Astrocyte (in vitro differentiated cells and primary cell): ENCODE measurements around the gene KIAA1328. TPM values are rescaled to one million over a fixed set of nuclear protein-coding genes. Genes with fewer than 3 reads are reported as not detected.

Experiments
- DNase-seq: peaks from one replicate; pipeline ENCODE4 v3.0.0-alpha.2; 2010; ENCODE audit warnings: low read depth
- FAIRE-seq: peaks from 2 replicates; lab custom pipeline; 2011; peaks lifted over from hg19 to GRCh38; lab: Jason Lieb, UNC
- H2AFZ ChIP-seq: 2 replicates; pipeline ENCODE4 v1.6.0; 2012; ENCODE audit warnings: low read depth, low read length, inconsistent platforms
- H3K27ac ChIP-seq: 2 replicates; pipeline ENCODE4 v1.5.1; 2011; ENCODE audit warnings: low read depth, low read length, inconsistent platforms
- H3K27me3 ChIP-seq: 2 replicates; pipeline ENCODE4 v1.6.0; 2011; ENCODE audit warnings: low read length, inconsistent platforms; ENCODE audit not compliant: insufficient read depth
- H3K36me3 ChIP-seq: 2 replicates; pipeline ENCODE4 v1.5.1; 2011; ENCODE audit warnings: low read length, inconsistent platforms; ENCODE audit not compliant: insufficient read depth
- H3K4me1 ChIP-seq: 2 replicates; pipeline ENCODE4 v1.5.1; 2011; ENCODE audit warnings: low read length, inconsistent platforms; ENCODE audit not compliant: insufficient read depth
- H3K4me2 ChIP-seq: 2 replicates; pipeline ENCODE4 v1.6.0; 2012; ENCODE audit warnings: low read length, inconsistent platforms
- H3K4me3 ChIP-seq: 2 replicates; pipeline ENCODE4 v1.5.1; 2011; ENCODE audit warnings: low read depth, mild to moderate bottlenecking, low read length, inconsistent platforms; ENCODE audit not compliant: insufficient read depth
- H3K79me2 ChIP-seq: 2 replicates; pipeline ENCODE4 v1.6.0; 2012; ENCODE audit warnings: mild to moderate bottlenecking, low read length, inconsistent platforms; ENCODE audit not compliant: insufficient read depth
- H3K9ac ChIP-seq: 2 replicates; pipeline ENCODE4 v1.6.0; 2012; ENCODE audit warnings: mild to moderate bottlenecking, low read length, inconsistent platforms
- H3K9me3 ChIP-seq: 2 replicates; pipeline ENCODE4 v1.5.1; 2012; ENCODE audit warnings: low read depth, mild to moderate bottlenecking, low read length, inconsistent platforms; ENCODE audit not compliant: insufficient read depth
- H4K20me1 ChIP-seq: 2 replicates; pipeline ENCODE4 v1.6.0; 2012; ENCODE audit warnings: low read length, inconsistent platforms; ENCODE audit not compliant: insufficient read depth
- H3K27ac Mint-ChIP-seq: one replicate; pipeline ENCODE4 v1.8.0; 2021; ENCODE audit warnings: mild to moderate bottlenecking, mixed read lengths; ENCODE audit not compliant: unreplicated experiment
- H3K27me3 Mint-ChIP-seq: one replicate; pipeline ENCODE4 v1.8.0; 2021; ENCODE audit warnings: low read depth, mixed read lengths; ENCODE audit not compliant: unreplicated experiment
- H3K36me3 Mint-ChIP-seq: one replicate; pipeline ENCODE4 v1.8.0; 2021; ENCODE audit warnings: low read depth, mixed read lengths; ENCODE audit not compliant: unreplicated experiment
- H3K4me1 Mint-ChIP-seq: one replicate; pipeline ENCODE4 v1.8.0; 2021; ENCODE audit warnings: low read depth, mixed read lengths; ENCODE audit not compliant: unreplicated experiment
- H3K4me3 Mint-ChIP-seq: one replicate; pipeline ENCODE4 v1.8.0; 2021; ENCODE audit warnings: mild to moderate bottlenecking, moderate library complexity, mixed read lengths; ENCODE audit not compliant: unreplicated experiment
- H3K9me3 Mint-ChIP-seq: one replicate; pipeline ENCODE4 v1.8.0; 2021; ENCODE audit warnings: mild to moderate bottlenecking, mixed read lengths; ENCODE audit not compliant: unreplicated experiment
- CTCF ChIP-seq: IDR thresholded peaks from 2 replicates; pipeline ENCODE4 v1.5.1; 2011; ENCODE audit warnings: low read depth, mild to moderate bottlenecking, inconsistent platforms, low read length, moderate library complexity; ENCODE audit not compliant: insufficient read depth
- EZH2 ChIP-seq: IDR thresholded peaks from 2 replicates; pipeline ENCODE4 v1.6.1; 2012; ENCODE audit warnings: mild to moderate bottlenecking, low read length, inconsistent platforms; ENCODE audit not compliant: insufficient read depth
- total RNA-seq: library from RNA; stranded (reverse); gene quantifications from 2 replicates; pipeline ENCODE4 v1.2.1, GENCODE V29; 2021

Gene KIAA1328
- total RNA-seq, 1 donor from 2014 or later: 3.7 TPM

DNA sequence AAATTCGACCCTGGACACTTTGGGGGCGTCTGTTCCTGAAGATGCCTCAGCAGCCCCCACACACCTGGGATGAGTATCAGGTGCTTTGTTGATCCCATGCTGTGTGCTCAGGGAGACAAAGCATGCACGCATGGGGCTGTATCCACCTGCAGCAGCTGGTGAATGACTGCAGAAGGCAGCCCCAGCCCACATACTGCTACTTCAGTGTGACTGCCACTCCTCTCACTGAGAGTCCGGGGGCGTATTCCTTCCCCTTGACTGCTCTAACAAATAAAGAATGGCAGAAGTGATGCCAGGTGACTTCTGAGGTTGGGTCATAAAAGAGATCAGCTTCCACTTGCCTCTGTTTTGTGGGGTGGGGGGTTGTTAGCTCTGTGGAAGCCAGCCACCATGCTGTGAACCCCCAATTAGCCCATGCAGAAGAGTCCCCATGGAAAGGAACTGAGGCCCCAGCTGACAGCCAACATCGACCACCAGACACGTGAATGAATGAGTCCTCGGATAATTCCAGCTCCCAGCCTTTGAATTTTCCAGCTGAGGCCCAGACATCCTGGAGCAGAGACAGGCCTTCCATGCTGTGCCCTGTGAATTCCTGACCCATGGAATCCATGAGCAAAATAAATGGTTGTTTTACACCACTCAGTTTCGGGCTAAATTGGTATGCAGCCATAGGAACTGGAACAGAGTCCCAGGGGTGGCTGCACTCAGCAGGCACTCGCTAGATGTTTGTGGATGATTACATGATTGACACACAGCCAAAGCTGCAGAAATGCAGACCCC lies 447.4 kb downstream of the KIAA1328 start:
- Mint-ChIP-seq H3K36me3 (no peaks in the 10 kb centered on the region), H3K27me3 (peaks cover 48% of the 10 kb centered on the region), H3K27ac (no peak overlapping the region), H3K4me1 (no peaks in the 10 kb centered on the region), H3K4me3 (no peak overlapping the region), H3K9me3 (peaks cover 11% of the 10 kb centered on the region)
- no peak for FAIRE-seq
- H3K79me2 ChIP-seq: no peaks in the 10 kb centered on the region
- H3K27ac ChIP-seq: no peak overlapping the region
- H3K9me3 ChIP-seq: no peaks in the 10 kb centered on the region
- no peak for TF ChIP-seq EZH2
- TF ChIP-seq CTCF: no peak
- no peak overlapping the region for H2AFZ ChIP-seq
- no peaks in the 10 kb centered on the region for H4K20me1 ChIP-seq
- H3K9ac ChIP-seq: no peak overlapping the region
- H3K4me1 ChIP-seq: no peaks in the 10 kb centered on the region
- H3K27me3 ChIP-seq: peaks cover 26% of the 10 kb centered on the region
- no peak overlapping the region for H3K4me3 ChIP-seq
- no peak for DNase-seq
- no peaks in the 10 kb centered on the region for H3K36me3 ChIP-seq
- no peak overlapping the region for H3K4me2 ChIP-seq

DNA sequence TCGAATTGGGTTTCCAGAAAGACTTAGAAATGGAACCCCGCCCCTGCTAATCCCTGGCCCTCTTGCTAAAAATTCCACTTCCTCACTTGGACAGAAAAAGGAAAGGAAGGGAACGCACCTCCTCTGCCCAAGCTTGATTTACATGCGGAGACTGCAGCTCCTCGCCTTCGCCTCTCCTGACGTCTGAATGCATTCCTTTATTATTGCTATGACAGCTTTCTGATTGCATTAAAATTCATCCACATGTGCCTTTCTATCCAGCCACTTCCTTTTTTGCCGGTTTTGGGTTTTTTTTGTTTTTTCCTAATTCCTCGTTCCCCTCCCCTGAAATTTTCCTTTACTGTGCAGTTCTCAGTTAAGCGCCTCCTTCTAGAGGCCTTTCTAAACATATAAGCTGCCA lies 448.9 kb downstream of the KIAA1328 start:
- Histone ChIP-seq H2AFZ (no peak overlapping the region), H3K27me3 (peaks cover 23% of the 10 kb centered on the region), H3K4me3 (no peak overlapping the region), H4K20me1 (no peaks in the 10 kb centered on the region), H3K9ac (no peak overlapping the region), H3K36me3 (no peaks in the 10 kb centered on the region), H3K9me3 (no peaks in the 10 kb centered on the region), H3K4me2 (no peak overlapping the region), H3K4me1 (no peaks in the 10 kb centered on the region), H3K79me2 (no peaks in the 10 kb centered on the region), H3K27ac (no peak overlapping the region)
- peaks cover 9% of the 10 kb centered on the region for H3K9me3 Mint-ChIP-seq
- no peaks in the 10 kb centered on the region for H3K4me1 Mint-ChIP-seq
- TF ChIP-seq EZH2 (no peak), CTCF (no peak)
- no peak for FAIRE-seq
- DNase-seq: no peak
- H3K27me3 Mint-ChIP-seq: peaks cover 54% of the 10 kb centered on the region
- H3K27ac Mint-ChIP-seq: no peak overlapping the region
- H3K36me3 Mint-ChIP-seq: no peaks in the 10 kb centered on the region
- H3K4me3 Mint-ChIP-seq: no peak overlapping the region

Other genes with a start within 250 kb of the KIAA1328 start
- 127 and 138 TPM in 2 replicates for gene TPGS2, start 125 bp upstream of the KIAA1328 start, total RNA-seq